ENCODE data around the gene SIGLEC7. TPM values are rescaled to one million over a fixed set of nuclear protein-coding genes. Genes with fewer than 3 reads are reported as not detected.

Gene SIGLEC7
- total RNA-seq, 1 experiment from 2014 or later = not detected

GRCh38 chr19:51097796-51098195, 44.3 kb upstream of the SIGLEC7 start:
- BruUV-seq (replicated peaks) = no TSS peak
- H3K36me3 ChIP-seq (ENCODE audit: low read depth, low read length) = peaks cover 9% of the 10 kb centered on the region; the same call in 1 of the 2 replicates
- no peak overlapping the region for H3K4me2 ChIP-seq (ENCODE audit: low read length)

DNA sequence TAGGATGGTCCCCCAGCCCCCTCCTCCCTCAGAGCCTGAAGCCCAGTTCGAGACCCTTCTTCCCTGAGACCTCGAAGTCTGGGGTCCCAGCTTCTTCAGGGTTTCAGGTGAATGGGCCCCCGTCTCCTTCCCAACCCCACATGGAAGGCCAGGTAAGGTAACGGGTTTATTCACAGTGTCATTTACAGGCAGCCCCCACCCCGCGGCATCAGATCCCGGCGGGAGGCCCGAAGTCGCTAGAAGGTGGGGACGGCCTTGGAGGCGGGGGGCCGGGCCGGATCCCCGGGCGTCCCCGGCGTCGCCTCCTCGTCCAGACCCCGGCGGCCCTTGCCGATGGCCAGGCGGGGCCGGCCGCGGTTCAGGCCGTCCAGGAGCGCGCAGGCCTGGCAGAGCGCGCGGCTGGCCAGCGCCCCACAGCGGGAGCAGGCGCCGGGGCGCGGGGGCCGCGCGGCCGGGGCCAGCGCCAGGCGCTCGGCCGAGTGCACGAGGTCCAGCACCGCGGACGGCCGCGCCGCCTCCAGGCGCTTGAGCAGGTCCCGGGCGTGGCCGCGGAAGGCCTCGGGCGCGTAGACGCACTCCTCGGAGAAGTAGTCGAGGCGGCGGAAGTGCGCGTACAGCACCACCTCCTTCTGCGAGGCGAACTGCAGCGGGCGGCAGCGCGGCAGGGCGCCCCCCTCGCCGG, 43.6 kb upstream of the SIGLEC7 start:
- no peak overlapping the region for H3K9ac ChIP-seq (ENCODE audit: low read length)
- no peak for ATAC-seq
- H3K9me2 ChIP-seq (replicated peaks; ENCODE audit: low read length) = no peaks in the 10 kb centered on the region
- TF ChIP-seq EZH2phosphoT487 (IDR thresholded peaks at IDR 0.05; ENCODE audit: borderline replicate concordance, low read length) (no peak), EZH2 (IDR thresholded peaks at IDR 0.05; ENCODE audit: low read length, unreplicated experiment) (no peak)
- TF ChIP-seq, protein P1, sequence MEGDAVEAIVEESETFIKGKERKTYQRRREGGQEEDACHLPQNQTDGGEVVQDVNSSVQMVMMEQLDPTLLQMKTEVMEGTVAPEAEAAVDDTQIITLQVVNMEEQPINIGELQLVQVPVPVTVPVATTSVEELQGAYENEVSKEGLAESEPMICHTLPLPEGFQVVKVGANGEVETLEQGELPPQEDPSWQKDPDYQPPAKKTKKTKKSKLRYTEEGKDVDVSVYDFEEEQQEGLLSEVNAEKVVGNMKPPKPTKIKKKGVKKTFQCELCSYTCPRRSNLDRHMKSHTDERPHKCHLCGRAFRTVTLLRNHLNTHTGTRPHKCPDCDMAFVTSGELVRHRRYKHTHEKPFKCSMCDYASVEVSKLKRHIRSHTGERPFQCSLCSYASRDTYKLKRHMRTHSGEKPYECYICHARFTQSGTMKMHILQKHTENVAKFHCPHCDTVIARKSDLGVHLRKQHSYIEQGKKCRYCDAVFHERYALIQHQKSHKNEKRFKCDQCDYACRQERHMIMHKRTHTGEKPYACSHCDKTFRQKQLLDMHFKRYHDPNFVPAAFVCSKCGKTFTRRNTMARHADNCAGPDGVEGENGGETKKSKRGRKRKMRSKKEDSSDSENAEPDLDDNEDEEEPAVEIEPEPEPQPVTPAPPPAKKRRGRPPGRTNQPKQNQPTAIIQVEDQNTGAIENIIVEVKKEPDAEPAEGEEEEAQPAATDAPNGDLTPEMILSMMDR (conservative IDR thresholded peaks at IDR 0.05; ENCODE audit: low read depth, low read length) = no peak
- no peaks in the 10 kb centered on the region for H3K9me3 ChIP-seq (ENCODE audit: low read length)
- intact Hi-C loops (cut with micrococcal nuclease) = no loop called here
- H3K79me2 ChIP-seq (ENCODE audit: low read length) = peaks cover 27% of the 10 kb centered on the region; the same call in 1 of the 2 replicates
- H3K4me3 ChIP-seq (ENCODE audit: low read length) = no peak overlapping the region
- ChIA-PET CTCF (no interaction called here), POLR2A (ENCODE audit: unreplicated experiment) (no interaction called here)
- H3F3A ChIP-seq (ENCODE audit: low read length, unreplicated experiment) = peaks cover 4% of the 10 kb centered on the region
- DNase-seq = no peak
- H3K4me2 ChIP-seq (ENCODE audit: low read length) = no peak overlapping the region
- no peak overlapping the region for H2AFZ ChIP-seq (ENCODE audit: low read length)
- no peaks in the 10 kb centered on the region for H3K27me3 ChIP-seq (ENCODE audit: low read length)
- peaks cover 12% of the 10 kb centered on the region; the same call in 1 of the 2 replicates for H3K36me3 ChIP-seq (ENCODE audit: low read depth, low read length)
- H4K20me1 ChIP-seq (ENCODE audit: low read length) = peaks cover 10% of the 10 kb centered on the region
- BruUV-seq (replicated peaks) = no TSS peak
- peaks cover 16% of the 10 kb centered on the region for H3K4me1 ChIP-seq (ENCODE audit: insufficient read depth, low read length)
- H3K27ac ChIP-seq (ENCODE audit: low read length) = no peak overlapping the region

More at GRCh38 chr19:51097796-51098195, 44.3 kb upstream of the SIGLEC7 start:
- Histone ChIP-seq H2AFZ (ENCODE audit: low read length) (no peak overlapping the region), H3K27me3 (ENCODE audit: low read length) (no peaks in the 10 kb centered on the region), H3K4me3 (ENCODE audit: low read length) (no peak overlapping the region), H3K9ac (ENCODE audit: low read length) (no peak overlapping the region), H3F3A (ENCODE audit: low read length, unreplicated experiment) (peaks cover 4% of the 10 kb centered on the region), H3K27ac (ENCODE audit: low read length) (no peak overlapping the region), H3K9me2 (replicated peaks; ENCODE audit: low read length) (no peaks in the 10 kb centered on the region), H3K4me1 (ENCODE audit: insufficient read depth, low read length) (peaks cover 23% of the 10 kb centered on the region), H3K79me2 (ENCODE audit: low read length) (peaks cover 23% of the 10 kb centered on the region; the same call in 1 of the 2 replicates), H3K9me3 (ENCODE audit: low read length) (no peaks in the 10 kb centered on the region), H4K20me1 (ENCODE audit: low read length) (peaks cover 9% of the 10 kb centered on the region)
- no peak for ATAC-seq
- POLR2A ChIA-PET (ENCODE audit: unreplicated experiment) = no interaction called here
- intact Hi-C loops (cut with micrococcal nuclease) = loop anchor here (1.0 kb wide), 1 partner anchor 168 kb away; no protein-coding TSS in a partner anchor
- no peak for DNase-seq
- CTCF ChIA-PET = no interaction called here
- TF ChIP-seq EZH2 (IDR thresholded peaks at IDR 0.05; ENCODE audit: low read length, unreplicated experiment) (no peak), EZH2phosphoT487 (IDR thresholded peaks at IDR 0.05; ENCODE audit: borderline replicate concordance, low read length) (no peak)
- TF ChIP-seq, protein P1 (conservative IDR thresholded peaks at IDR 0.05; ENCODE audit: low read depth, low read length) = no peak

- TF ChIP-seq, protein P1 (conservative IDR thresholded peaks at IDR 0.05; ENCODE audit: low read depth, low read length) = no peak
- TF ChIP-seq EZH2 (IDR thresholded peaks at IDR 0.05; ENCODE audit: low read length, unreplicated experiment) (no peak), EZH2phosphoT487 (IDR thresholded peaks at IDR 0.05; ENCODE audit: borderline replicate concordance, low read length) (no peak)
- H4K20me1 ChIP-seq (ENCODE audit: low read length) = peaks cover 10% of the 10 kb centered on the region
- no peak overlapping the region for H3K4me3 ChIP-seq (ENCODE audit: low read length)
- BruUV-seq (replicated peaks) = no TSS peak
- peaks cover 15% of the 10 kb centered on the region for H3K4me1 ChIP-seq (ENCODE audit: insufficient read depth, low read length)
- ATAC-seq (no peak), DNase-seq (no peak)
- no peaks in the 10 kb centered on the region for H3K27me3 ChIP-seq (ENCODE audit: low read length)
- H3K9me2 ChIP-seq (replicated peaks; ENCODE audit: low read length) = no peaks in the 10 kb centered on the region
- no peak overlapping the region for H3K27ac ChIP-seq (ENCODE audit: low read length)
- ChIA-PET CTCF (no interaction called here), POLR2A (ENCODE audit: unreplicated experiment) (no interaction called here)
- intact Hi-C loops (cut with micrococcal nuclease) = no loop called here
- H3K4me2 ChIP-seq (ENCODE audit: low read length) = no peak overlapping the region
- no peak overlapping the region for H3K9ac ChIP-seq (ENCODE audit: low read length)
- no peak overlapping the region for H2AFZ ChIP-seq (ENCODE audit: low read length)
- H3K79me2 ChIP-seq (ENCODE audit: low read length) = peaks cover 31% of the 10 kb centered on the region; the same call in 1 of the 2 replicates
- H3K9me3 ChIP-seq (ENCODE audit: low read length) = no peaks in the 10 kb centered on the region
- H3K36me3 ChIP-seq (ENCODE audit: low read depth, low read length) = peaks cover 15% of the 10 kb centered on the region; the same call in 1 of the 2 replicates
- H3F3A ChIP-seq (ENCODE audit: low read length, unreplicated experiment) = peaks cover 4% of the 10 kb centered on the region
Measured at GRCh38 chr19:51099047-51099382, 43.1 kb upstream of the SIGLEC7 start.

Measured in PC-3 (cell line).